HG03039 (cell line): Measurements from ENCODE around the gene LMCD1.
A peak's percentile ranks its signal among the peaks of the same experiment; 100 is the strongest.

Source experiments
- ATAC-seq: cut with Tn5 transposase; IDR thresholded peaks from one replicate; pipeline ENCODE4 v1.9.1; 2021; ENCODE audit warnings: mild to moderate bottlenecking, moderate library complexity; ENCODE audit not compliant: unreplicated experiment

LMCD1 gene

GRCh38 chr3:8501371-8502131 lies at the start of gene LMCD1:
Gene LMCD1, plus strand, starts transcription at chr3:8501823. Its CDS starts 116 bp downstream, at chr3:8501939.
- peak; percentile 97 for ATAC-seq

GRCh38 chr3:8452112-8452511 lies 49.5 kb upstream of the LMCD1 start:
- no peak for ATAC-seq

GRCh38 chr3:8453153-8453552 lies 48.5 kb upstream of the LMCD1 start:
- ATAC-seq: no peak

- no peak for ATAC-seq
Measured at GRCh38 chr3:8455526-8456411, 45.9 kb upstream of the LMCD1 start.

GRCh38 chr3:8456412-8456811 lies 45.2 kb upstream of the LMCD1 start:
- no peak for ATAC-seq

GRCh38 chr3:8457039-8457438 lies 44.6 kb upstream of the LMCD1 start:
- no peak for ATAC-seq

GRCh38 chr3:8458238-8458661 lies 43.4 kb upstream of the LMCD1 start:
- no peak for ATAC-seq

GRCh38 chr3:8458711-8459110 lies 42.9 kb upstream of the LMCD1 start:
- ATAC-seq: no peak

- no peak for ATAC-seq
Measured at GRCh38 chr3:8460050-8460708, 41.4 kb upstream of the LMCD1 start.

- no peak for ATAC-seq
Measured at GRCh38 chr3:8460815-8461456, 40.7 kb upstream of the LMCD1 start.

GRCh38 chr3:8464668-8465067 lies 37.0 kb upstream of the LMCD1 start:
- no peak for ATAC-seq

GRCh38 chr3:8466526-8466925 lies 35.1 kb upstream of the LMCD1 start:
- no peak for ATAC-seq

- no peak for ATAC-seq
Measured at GRCh38 chr3:8470801-8471200, 30.8 kb upstream of the LMCD1 start.

- no peak for ATAC-seq
Measured at GRCh38 chr3:8472549-8472948, 29.1 kb upstream of the LMCD1 start.

GRCh38 chr3:8473029-8473428 lies 28.6 kb upstream of the LMCD1 start:
- no peak for ATAC-seq

- no peak for ATAC-seq
Measured at GRCh38 chr3:8473990-8474389, 27.6 kb upstream of the LMCD1 start.

- ATAC-seq: no peak
Measured at GRCh38 chr3:8474991-8475390, 26.6 kb upstream of the LMCD1 start.

- no peak for ATAC-seq
Measured at GRCh38 chr3:8480699-8481098, 20.9 kb upstream of the LMCD1 start.

- ATAC-seq: no peak
Measured at GRCh38 chr3:8481380-8481779, 20.2 kb upstream of the LMCD1 start.

- no peak for ATAC-seq
Measured at GRCh38 chr3:8482263-8482662, 19.4 kb upstream of the LMCD1 start.
